Mucosa of stomach (tissue), 1 donor: ENCODE measurements around the gene ETFA.
"Not testable (repeated sequence)": the region's sequence is repeated elsewhere in the genome, so short reads cannot be mapped to it uniquely, and the experiment has no call there.

Source experiments
- H3K27me3 ChIP-seq: one replicate; pipeline ENCODE4 v1.7.0; 2013; ENCODE audit warnings: mild to moderate bottlenecking, low read length; ENCODE audit not compliant: control insufficient read depth, insufficient read depth
- H3K36me3 ChIP-seq: one replicate; pipeline ENCODE4 v1.7.0; 2013; ENCODE audit warnings: low read length; ENCODE audit not compliant: control insufficient read depth, insufficient read depth
- H3K4me1 ChIP-seq: one replicate; pipeline ENCODE4 v1.7.0; 2013; ENCODE audit warnings: mild to moderate bottlenecking, low read length; ENCODE audit not compliant: control insufficient read depth, insufficient read depth
- H3K4me3 ChIP-seq: one replicate; pipeline ENCODE4 v1.7.0; 2013; ENCODE audit warnings: low read length
- H3K9ac ChIP-seq: one replicate; pipeline ENCODE4 v1.7.0; 2013; ENCODE audit warnings: mild to moderate bottlenecking, low read length, moderate library complexity
- H3K9me3 ChIP-seq: one replicate; pipeline ENCODE4 v1.7.0; 2013; ENCODE audit warnings: mild to moderate bottlenecking, low read length, moderate library complexity; ENCODE audit not compliant: control insufficient read depth
- donor health status: Pancreatic carcinoma.

The ETFA gene

GRCh38 chr15:76282465-76282864 lies 28.8 kb downstream of the ETFA start:
- Histone ChIP-seq H3K9ac (no peak overlapping the region), H3K36me3 (no peaks in the 10 kb centered on the region), H3K4me3 (no peak overlapping the region), H3K27me3 (no peaks in the 10 kb centered on the region), H3K4me1 (no peaks in the 10 kb centered on the region), H3K9me3 (no peaks in the 10 kb centered on the region)

- Histone ChIP-seq H3K9me3 (no peaks in the 10 kb centered on the region), H3K9ac (no peak overlapping the region), H3K36me3 (no peaks in the 10 kb centered on the region), H3K4me1 (no peaks in the 10 kb centered on the region), H3K27me3 (no peaks in the 10 kb centered on the region), H3K4me3 (no peak overlapping the region)
These were observed 32.6 kb downstream of the ETFA start for GRCh38 chr15:76278651-76279050.

- Histone ChIP-seq H3K4me3 (no peak overlapping the region), H3K9ac (no peak overlapping the region), H3K4me1 (no peaks in the 10 kb centered on the region), H3K27me3 (no peaks in the 10 kb centered on the region), H3K9me3 (no peaks in the 10 kb centered on the region), H3K36me3 (no peaks in the 10 kb centered on the region)
These were observed 36.4 kb downstream of the ETFA start for GRCh38 chr15:76274821-76275220.

- Histone ChIP-seq H3K9ac (no peak overlapping the region), H3K36me3 (no peaks in the 10 kb centered on the region), H3K4me1 (no peaks in the 10 kb centered on the region), H3K9me3 (no peaks in the 10 kb centered on the region), H3K4me3 (no peak overlapping the region), H3K27me3 (no peaks in the 10 kb centered on the region)
These were observed 37.0 kb downstream of the ETFA start for GRCh38 chr15:76274226-76274625.

GRCh38 chr15:76270876-76271275 lies 40.4 kb downstream of the ETFA start:
- peaks cover 7% of the 10 kb centered on the region for H3K36me3 ChIP-seq
- no peak overlapping the region for H3K4me3 ChIP-seq
- H3K9me3 ChIP-seq: no peaks in the 10 kb centered on the region
- H3K27me3 ChIP-seq: no peaks in the 10 kb centered on the region
- H3K4me1 ChIP-seq: no peaks in the 10 kb centered on the region
- H3K9ac ChIP-seq: no peak overlapping the region

- no peaks in the 10 kb centered on the region for H3K4me1 ChIP-seq
- no peak overlapping the region for H3K4me3 ChIP-seq
These were observed 44.2 kb downstream of the ETFA start for GRCh38 chr15:76267077-76267476.

GRCh38 chr15:76265769-76266168 lies 45.5 kb downstream of the ETFA start:
- not testable (repeated sequence) for H3K9ac ChIP-seq, H3K4me3 ChIP-seq, H3K4me1 ChIP-seq, H3K9me3 ChIP-seq, H3K27me3 ChIP-seq
- peaks cover 13% of the 10 kb centered on the region for H3K36me3 ChIP-seq

More at GRCh38 chr15:76267077-76267476, 44.2 kb downstream of the ETFA start:
- Histone ChIP-seq H3K9ac (no peak overlapping the region), H3K9me3 (no peaks in the 10 kb centered on the region), H3K27me3 (no peaks in the 10 kb centered on the region), H3K36me3 (peaks cover 13% of the 10 kb centered on the region)

GRCh38 chr15:76260246-76260938 lies 50.9 kb downstream of the ETFA start:
- Histone ChIP-seq H3K9ac (no peak overlapping the region), H3K36me3 (peaks cover 14% of the 10 kb centered on the region), H3K9me3 (no peaks in the 10 kb centered on the region), H3K4me3 (no peak overlapping the region), H3K27me3 (no peaks in the 10 kb centered on the region), H3K4me1 (no peaks in the 10 kb centered on the region)

GRCh38 chr15:76259392-76259791 lies 51.9 kb downstream of the ETFA start:
- H3K4me3 ChIP-seq: no peak overlapping the region
- no peaks in the 10 kb centered on the region for H3K27me3 ChIP-seq
- H3K4me1 ChIP-seq: no peaks in the 10 kb centered on the region
- peaks cover 14% of the 10 kb centered on the region for H3K36me3 ChIP-seq
- no peaks in the 10 kb centered on the region for H3K9me3 ChIP-seq
- H3K9ac ChIP-seq: no peak overlapping the region

GRCh38 chr15:76258460-76258859 lies 52.8 kb downstream of the ETFA start:
- H3K27me3 ChIP-seq: no peaks in the 10 kb centered on the region
- H3K4me3 ChIP-seq: no peak overlapping the region
- no peak overlapping the region for H3K9ac ChIP-seq
- no peaks in the 10 kb centered on the region for H3K9me3 ChIP-seq
- H3K4me1 ChIP-seq: no peaks in the 10 kb centered on the region
- H3K36me3 ChIP-seq: peaks cover 14% of the 10 kb centered on the region

- Histone ChIP-seq H3K36me3 (no peaks in the 10 kb centered on the region), H3K4me1 (no peaks in the 10 kb centered on the region), H3K9ac (no peak overlapping the region), H3K27me3 (no peaks in the 10 kb centered on the region), H3K4me3 (no peak overlapping the region), H3K9me3 (no peaks in the 10 kb centered on the region)
These were observed 57.4 kb downstream of the ETFA start for GRCh38 chr15:76253691-76254473.

- Histone ChIP-seq H3K27me3 (no peaks in the 10 kb centered on the region), H3K4me3 (no peak overlapping the region), H3K36me3 (no peaks in the 10 kb centered on the region), H3K9ac (no peak overlapping the region), H3K4me1 (no peaks in the 10 kb centered on the region), H3K9me3 (no peaks in the 10 kb centered on the region)
These were observed 59.0 kb downstream of the ETFA start for GRCh38 chr15:76252249-76252648.
